ENCODE results near the gene TRIM28.
A peak's percentile ranks its signal among the peaks of the same experiment; 100 is the strongest.

DNA sequence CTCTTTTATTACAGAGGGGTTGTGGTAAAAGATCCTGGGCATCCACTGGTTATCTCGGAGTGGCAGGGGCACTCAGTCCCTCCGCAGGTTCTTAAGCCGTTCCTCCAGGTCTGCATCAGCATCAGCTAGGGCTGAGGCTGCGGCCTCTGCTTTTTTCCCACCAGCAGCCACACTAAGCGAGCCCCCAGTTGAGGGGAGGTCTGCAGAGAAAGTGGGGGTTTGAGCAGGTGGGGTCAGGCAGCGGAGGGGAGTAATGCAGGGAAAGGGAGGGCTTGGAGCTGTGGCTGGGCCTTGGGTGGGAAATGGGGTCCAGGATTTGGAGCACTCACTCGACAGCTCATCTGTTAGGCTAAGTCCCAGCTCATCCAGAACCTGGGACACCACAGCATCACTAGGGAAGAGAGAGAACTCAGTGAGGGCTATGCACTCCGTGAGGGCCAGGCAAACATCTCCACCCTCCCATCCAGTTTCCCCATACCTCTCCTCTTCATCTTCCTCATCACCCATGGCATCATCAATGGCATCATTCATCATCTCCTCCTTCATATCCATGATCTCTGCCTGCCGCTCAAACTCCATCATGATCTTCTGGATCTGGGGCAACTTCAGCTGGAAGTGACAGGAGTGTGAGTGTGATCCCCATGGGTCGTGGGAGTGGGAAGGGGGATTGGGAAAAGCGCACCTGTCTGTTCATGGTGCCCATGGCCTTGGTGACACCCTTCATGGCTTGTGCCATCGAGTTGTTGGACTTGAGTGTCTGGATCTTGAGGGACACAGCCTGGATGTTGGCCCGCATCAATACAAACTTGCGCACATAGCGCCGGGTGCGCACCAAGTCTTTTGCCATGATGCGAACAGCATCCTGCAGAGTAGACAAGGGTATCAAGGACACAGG, 8.0 kb downstream of the TRIM28 start:
- TF ChIP-seq CTCF (IDR thresholded peaks at IDR 0.05 in 2 of 3, conservative IDR thresholded peaks at IDR 0.05 in 1 of 3; ENCODE audit: borderline replicate concordance in 1 of 3, insufficient read depth in 1 of 3, low read depth in 2 of 3, low read length in 2 of 3) (no peak), POLR2AphosphoS5 (IDR thresholded peaks at IDR 0.05; ENCODE audit: low read depth, low read length) (peak; percentile 41; the same call in 1 of the 2 replicates), RAD21 (IDR thresholded peaks at IDR 0.05; ENCODE audit: low read depth) (no peak), EGR1 (IDR thresholded peaks at IDR 0.05; ENCODE audit: low read depth) (no peak), ZBTB33 (IDR thresholded peaks at IDR 0.05; ENCODE audit: extremely low read depth, insufficient replicate concordance, low read length) (no peak), EZH2phosphoT487 (IDR thresholded peaks at IDR 0.05; ENCODE audit: borderline replicate concordance) (no peak), POLR2A (IDR thresholded peaks at IDR 0.05; ENCODE audit: borderline replicate concordance, extremely low read depth, insufficient read depth, insufficient read length) (no peak), ZNF274 (IDR thresholded peaks at IDR 0.05; ENCODE audit: low read depth, low read length) (no peak)
- TF ChIP-seq, protein P1, sequence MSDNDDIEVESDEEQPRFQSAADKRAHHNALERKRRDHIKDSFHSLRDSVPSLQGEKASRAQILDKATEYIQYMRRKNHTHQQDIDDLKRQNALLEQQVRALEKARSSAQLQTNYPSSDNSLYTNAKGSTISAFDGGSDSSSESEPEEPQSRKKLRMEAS (IDR thresholded peaks at IDR 0.05) = no peak

All from HCT116 (cell line).